ENCODE data around the gene AURKAIP1.
"Not testable (repeated sequence)": the region's sequence is repeated elsewhere in the genome, so short reads cannot be mapped to it uniquely, and the experiment has no call there.

Gene AURKAIP1

DNA sequence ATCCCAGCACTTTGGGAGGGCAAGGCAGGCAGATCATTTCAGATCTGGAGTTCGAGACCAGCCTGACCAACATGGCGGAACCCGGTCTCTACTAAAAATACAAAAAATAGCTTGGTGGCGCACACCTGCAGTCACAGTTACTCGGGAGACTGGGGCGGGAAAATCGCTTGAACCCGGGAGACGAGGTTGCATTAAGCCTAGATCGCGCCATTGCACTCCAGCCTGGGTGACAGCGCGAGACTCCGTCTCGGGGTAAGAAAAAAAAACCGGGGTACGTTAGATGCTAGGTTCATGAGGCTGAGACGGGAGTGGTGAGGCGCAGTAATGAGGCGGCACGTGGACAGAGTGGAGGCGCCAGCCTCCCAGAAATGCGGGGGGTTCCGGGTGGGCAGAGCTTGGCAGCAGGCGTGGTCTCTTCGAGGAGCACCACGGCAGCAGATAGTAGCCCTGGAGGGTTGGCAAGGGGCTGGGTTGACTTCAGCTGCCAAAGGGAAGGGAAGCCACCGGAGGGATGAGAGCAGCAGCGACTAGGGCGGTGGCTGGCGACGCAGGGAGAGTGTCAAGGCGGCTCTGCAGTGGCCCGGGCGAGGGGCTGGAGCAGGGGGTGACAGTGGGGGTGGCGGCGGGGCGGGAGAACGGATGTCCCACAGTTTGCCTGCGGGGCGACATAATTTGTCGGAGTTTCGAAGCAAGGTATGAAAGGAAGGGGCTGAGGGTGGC is 31.3 kb upstream of the AURKAIP1 start:
- no peak for DNase-seq (ENCODE audit: low spot score)

- DNase-seq (ENCODE audit: low spot score): no peak
Measured at GRCh38 chr1:1403653-1404052, 28.6 kb upstream of the AURKAIP1 start.

DNA sequence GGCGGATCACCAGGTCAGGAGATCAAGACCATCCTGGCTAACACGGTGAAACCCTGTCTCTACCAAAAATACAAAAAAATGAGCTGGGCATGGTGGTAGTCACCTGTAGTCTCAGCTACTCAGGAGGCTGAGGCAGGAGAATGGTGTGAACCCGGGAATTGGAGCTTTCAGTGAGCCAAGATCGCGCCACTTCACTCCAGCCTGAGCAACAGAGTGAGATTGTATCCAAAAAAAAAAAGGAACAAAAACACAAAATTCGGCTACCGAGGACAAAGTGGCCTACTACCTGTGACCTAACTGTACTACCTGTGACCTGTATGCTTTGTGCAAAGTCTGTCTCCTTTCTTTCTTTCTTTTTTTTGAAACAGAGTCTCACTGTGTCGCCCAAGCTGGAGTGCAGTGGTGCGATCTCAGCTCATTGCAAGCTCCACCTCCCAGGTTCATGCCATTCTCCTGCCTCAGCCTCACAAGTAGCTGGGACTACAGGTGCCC is 27.9 kb upstream of the AURKAIP1 start:
- DNase-seq (ENCODE audit: low spot score): not testable (repeated sequence)

- no peak for DNase-seq (ENCODE audit: low spot score)
Measured at GRCh38 chr1:1402072-1402900, 27.3 kb upstream of the AURKAIP1 start.

GRCh38 chr1:1401457-1402010 is 26.5 kb upstream of the AURKAIP1 start:
- DNase-seq (ENCODE audit: low spot score): no peak

- no peak for DNase-seq (ENCODE audit: low spot score)
Measured at GRCh38 chr1:1400576-1401456, 25.8 kb upstream of the AURKAIP1 start.

GRCh38 chr1:1399872-1400575 is 25.0 kb upstream of the AURKAIP1 start:
- no peak for DNase-seq (ENCODE audit: low spot score)

GRCh38 chr1:1399187-1399871 is 24.3 kb upstream of the AURKAIP1 start, which contains the start of gene CCNL2:
Gene CCNL2 (minus strand): TSS chr1:1399335. CDS start chr1:1399306, 29 bp downstream.
- DNase-seq (ENCODE audit: low spot score): peak; percentile 95

GRCh38 chr1:1398677-1399186 is 23.7 kb upstream of the AURKAIP1 start:
- DNase-seq (ENCODE audit: low spot score): no peak

DNA sequence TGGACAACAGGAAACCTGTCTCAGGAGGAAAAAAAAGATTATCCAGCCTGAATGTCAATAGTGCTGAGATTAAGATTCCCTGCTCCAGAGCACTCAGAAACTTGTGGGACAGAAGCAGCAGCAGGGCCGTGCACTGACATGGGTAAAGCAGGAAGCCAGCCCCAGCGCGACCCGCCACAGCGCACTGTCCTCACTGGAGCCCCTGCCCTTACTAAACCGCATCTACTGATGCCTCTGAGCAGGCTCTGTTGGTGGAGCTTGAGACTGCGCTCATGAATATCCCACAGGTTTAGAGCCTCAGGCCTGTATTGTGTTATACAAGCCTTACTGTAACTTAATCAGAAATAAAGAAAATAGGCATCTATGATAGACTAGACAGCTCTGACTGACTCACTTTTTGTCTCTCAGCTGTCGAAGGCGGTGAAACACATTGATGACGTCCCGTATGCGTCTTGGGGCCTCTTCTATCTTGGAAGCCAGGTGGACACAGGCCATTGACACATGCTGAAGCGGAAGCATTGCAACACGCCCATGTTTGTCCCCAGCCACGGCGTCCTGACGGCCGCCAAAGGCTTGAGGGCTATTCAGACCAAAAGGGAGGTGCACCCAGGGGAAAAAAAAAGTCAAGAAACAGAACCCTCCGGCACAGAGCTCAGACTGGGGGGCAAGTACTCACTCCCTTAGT is 23.0 kb upstream of the AURKAIP1 start:
- no peak for DNase-seq (ENCODE audit: low spot score)

DNA sequence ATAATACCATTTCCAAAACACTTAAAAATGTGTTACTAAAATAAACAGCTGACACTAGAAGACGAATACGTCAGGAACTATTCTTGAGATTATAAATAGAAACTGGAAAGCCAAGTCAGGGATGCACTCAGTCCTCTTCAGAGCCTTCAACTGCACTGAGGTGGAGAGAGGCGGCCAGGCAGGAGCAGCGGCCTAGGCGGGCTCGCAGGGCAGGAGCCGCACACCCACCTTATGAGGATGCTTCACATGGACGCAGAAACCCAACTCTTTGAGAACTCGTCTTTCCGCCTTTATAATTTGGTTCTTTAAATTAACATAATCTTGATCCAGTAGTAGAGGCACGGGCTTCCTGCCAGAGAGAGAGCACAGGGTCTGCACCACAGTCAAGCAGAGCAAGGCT is 20.2 kb upstream of the AURKAIP1 start:
- no peak for DNase-seq (ENCODE audit: low spot score)

DNA sequence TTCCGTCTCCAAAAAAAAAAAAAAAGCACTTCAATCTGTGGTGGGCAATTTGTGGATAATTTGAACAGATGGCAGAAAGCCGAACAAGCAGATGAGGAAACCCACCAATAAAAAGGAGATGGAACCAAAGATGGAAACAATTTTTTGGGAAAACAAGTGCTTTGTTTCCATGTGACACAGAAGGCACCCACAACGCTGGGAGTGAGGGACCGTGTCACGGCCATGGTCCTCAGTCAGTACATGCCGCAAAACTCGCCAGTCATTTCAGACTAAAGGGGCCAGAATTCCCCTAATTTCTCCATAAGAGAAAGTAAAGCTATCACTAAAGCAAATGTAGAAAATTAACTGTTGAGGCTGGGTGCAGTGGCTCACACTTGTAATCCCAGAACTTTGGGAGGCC is 19.1 kb upstream of the AURKAIP1 start:
- no peak for DNase-seq (ENCODE audit: low spot score)

DNA sequence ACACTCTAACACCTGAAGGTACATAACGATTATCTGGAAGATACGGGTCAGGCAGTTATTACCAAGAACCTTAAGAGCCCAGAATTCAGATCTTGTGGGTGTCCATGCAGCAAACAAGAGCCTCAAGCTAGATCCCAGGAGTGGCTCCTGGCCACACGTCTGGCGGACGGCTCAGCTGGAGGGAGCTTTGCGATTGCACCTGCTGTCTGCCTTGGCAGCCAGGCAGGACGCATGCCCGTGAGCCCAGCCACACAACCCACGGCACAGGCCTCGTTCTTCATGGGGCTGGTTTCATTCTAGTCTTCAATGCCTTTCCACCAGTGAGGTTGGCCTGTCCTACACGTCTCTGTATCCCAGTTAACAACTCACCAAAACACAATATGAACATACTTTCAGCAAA is 18.4 kb upstream of the AURKAIP1 start:
- DNase-seq (ENCODE audit: low spot score): no peak

- no peak for DNase-seq (ENCODE audit: low spot score)
Measured at GRCh38 chr1:1393014-1393413, 18.0 kb upstream of the AURKAIP1 start.

- DNase-seq (ENCODE audit: low spot score): no peak
Measured at GRCh38 chr1:1391225-1391624, 16.2 kb upstream of the AURKAIP1 start.

- DNase-seq (ENCODE audit: low spot score): no peak
Measured at GRCh38 chr1:1390675-1391074, 15.7 kb upstream of the AURKAIP1 start.

DNA sequence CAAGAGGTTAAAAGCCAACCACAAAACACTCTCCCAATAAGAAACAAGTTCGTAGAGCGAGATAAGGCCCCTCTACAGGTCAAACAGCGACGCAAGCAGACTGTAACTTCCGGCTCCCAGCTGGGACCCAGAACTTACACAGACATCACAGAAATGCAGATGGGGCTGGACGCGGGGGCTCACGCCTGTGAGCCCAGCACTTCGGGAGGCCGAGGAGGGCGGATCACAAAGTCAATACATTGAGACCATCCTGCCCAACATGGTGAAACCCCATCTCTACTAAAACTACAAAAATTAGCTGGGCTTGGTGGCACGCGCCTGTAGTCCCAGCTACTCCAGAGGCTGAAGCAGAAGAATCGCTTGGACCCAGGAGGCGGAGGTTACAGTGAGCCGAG is 13.1 kb upstream of the AURKAIP1 start:
- no peak for DNase-seq (ENCODE audit: low spot score)

- no peak for DNase-seq (ENCODE audit: low spot score)
Measured at GRCh38 chr1:1387098-1388077, 12.4 kb upstream of the AURKAIP1 start.

DNA sequence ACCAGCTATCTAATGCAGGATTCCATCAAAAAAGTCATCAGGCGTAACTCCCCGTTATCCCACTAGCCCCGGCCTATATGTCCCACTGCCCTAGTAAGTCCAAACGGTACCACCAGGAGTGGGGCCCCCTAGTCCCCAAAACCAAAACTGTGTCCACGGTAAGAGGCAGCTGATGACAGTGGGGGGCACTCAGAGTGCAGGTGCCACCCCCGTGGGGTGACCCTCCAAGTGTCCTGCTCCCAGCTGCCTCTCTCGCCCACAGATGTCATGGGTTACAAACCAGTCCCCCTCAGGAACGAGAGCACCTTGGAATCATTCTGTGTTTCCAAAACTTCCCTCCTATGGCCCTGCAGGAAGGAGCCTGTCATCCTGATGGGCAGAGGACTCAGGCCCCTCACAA is 10.9 kb upstream of the AURKAIP1 start:
- DNase-seq (ENCODE audit: low spot score): no peak
